Femur (tissue), 1 donor: ENCODE results near the gene IFITM1.
"Not testable (repeated sequence)": the region's sequence is repeated elsewhere in the genome, so short reads cannot be mapped to it uniquely, and the experiment has no call there.

Experiments used
- DNase-seq: peaks from one replicate; pipeline ENCODE4 v3.0.0-alpha.2; 2017

The IFITM1 gene

GRCh38 chr11:282630-283360, 31.0 kb upstream of the IFITM1 start:
- DNase-seq: no peak

GRCh38 chr11:283405-284104, 30.3 kb upstream of the IFITM1 start:
- no peak for DNase-seq

GRCh38 chr11:284105-285020, 29.5 kb upstream of the IFITM1 start:
- DNase-seq: no peak

- DNase-seq: no peak
Observed at GRCh38 chr11:285021-285893, 28.6 kb upstream of the IFITM1 start.

- no peak for DNase-seq
Observed at GRCh38 chr11:285894-286220, 28.0 kb upstream of the IFITM1 start.

GRCh38 chr11:286977-287820, 26.6 kb upstream of the IFITM1 start:
- not testable (repeated sequence) for DNase-seq

- DNase-seq: no peak
Observed at GRCh38 chr11:287821-288477, 25.9 kb upstream of the IFITM1 start.

- peak; percentile 69 for DNase-seq
Observed at GRCh38 chr11:288478-289397, 25.1 kb upstream of the IFITM1 start, which contains the start of gene PGGHG. TSS of gene PGGHG (plus strand) at chr11:289126. CDS start at chr11:289817, 691 bp downstream.

- no peak for DNase-seq
Observed at GRCh38 chr11:289398-289711, 24.5 kb upstream of the IFITM1 start.

GRCh38 chr11:289712-290620, 23.9 kb upstream of the IFITM1 start:
- peak; percentile 31 for DNase-seq

- no peak for DNase-seq
Observed at GRCh38 chr11:290621-291231, 23.1 kb upstream of the IFITM1 start.

GRCh38 chr11:291281-292210, 22.3 kb upstream of the IFITM1 start:
- no peak for DNase-seq

GRCh38 chr11:292211-293121, 21.4 kb upstream of the IFITM1 start:
- DNase-seq: no peak

- no peak for DNase-seq
Observed at GRCh38 chr11:293271-293851, 20.5 kb upstream of the IFITM1 start.

- DNase-seq: no peak
Observed at GRCh38 chr11:293852-294661, 19.8 kb upstream of the IFITM1 start.
